Lower lobe of right lung (tissue), 2 donors: ENCODE data around the gene PDE4B. TPM values are rescaled to one million over a fixed set of nuclear protein-coding genes. Genes with fewer than 3 reads are reported as not detected.
A peak's percentile ranks its signal among the peaks of the same experiment; 100 is the strongest.

Source experiments
- ATAC-seq, 2 donors: fragments of 200-7000 bp; cut with Tn5 transposase; one replicate each; pipeline ENCODE4 v1.9.1; 2020 to 2022; ENCODE audit warnings: mild to moderate bottlenecking in 2 of 2, moderate library complexity in 2 of 2
- DNase-seq: peaks from one replicate; pipeline ENCODE4 v3.0.0-alpha.2; 2020
- H3K27ac ChIP-seq: fragments of 200-600 bp; one replicate; pipeline ENCODE4 v1.8.0; 2022
- H3K27me3 ChIP-seq: fragments of 200-600 bp; one replicate; pipeline ENCODE4 v1.8.0; 2022; ENCODE audit warnings: low read depth
- H3K36me3 ChIP-seq: fragments of 200-600 bp; one replicate; pipeline ENCODE4 v1.8.0; 2022; ENCODE audit warnings: mild to moderate bottlenecking
- H3K4me1 ChIP-seq: fragments of 200-600 bp; one replicate; pipeline ENCODE4 v1.8.0; 2022
- H3K4me3 ChIP-seq: fragments of 200-600 bp; one replicate; pipeline ENCODE4 v1.8.0; 2022; ENCODE audit warnings: mild to moderate bottlenecking
- H3K9me3 ChIP-seq: fragments of 200-600 bp; one replicate; pipeline ENCODE4 v1.8.0; 2022
- CTCF ChIP-seq: fragments of 200-600 bp; IDR thresholded peaks from one replicate; pipeline ENCODE4 v1.8.0; 2022; ENCODE audit warnings: antibody characterized with exemption, mild to moderate bottlenecking
- intact Hi-C: fragments of 100-400 bp; cut with DNase I; formaldehyde crosslinking; loops from one replicate; pipeline ENCODE4 v1.11.0; 2022
- total RNA-seq: library from RNA; stranded (reverse); fragmentation: NEBNext Ultra II Directional; extraction: Animal tissue kit (Norgen Biotek cat#: 25700); gene quantifications from one replicate; pipeline ENCODE4 v1.2.1, GENCODE V29; 2021
- donor health status: DM: no; HTN: yes; CAD: no; lungs with severe emphysema.

Gene PDE4B
- total RNA-seq, 1 donor from 2014 or later = 26.9 TPM

- H3K9me3 ChIP-seq = no peaks in the 10 kb centered on the region
- DNase-seq (peak; percentile 52), ATAC-seq (peak; percentile 39 to 76)
- intact Hi-C loops = no loop called here
- no peak for TF ChIP-seq CTCF
- no peak overlapping the region for H3K4me3 ChIP-seq
- H3K36me3 ChIP-seq = no peaks in the 10 kb centered on the region
- no peaks in the 10 kb centered on the region for H3K27me3 ChIP-seq
- H3K4me1 ChIP-seq = no peaks in the 10 kb centered on the region
- H3K27ac ChIP-seq = no peak overlapping the region
Measured at GRCh38 chr1:65939636-65940035, 146.9 kb downstream of the PDE4B start.

GRCh38 chr1:65940126-65940525 is 147.4 kb downstream of the PDE4B start:
- no peaks in the 10 kb centered on the region for H3K4me1 ChIP-seq
- no peak overlapping the region for H3K4me3 ChIP-seq
- DNase-seq (no peak), ATAC-seq (peak in 1 of 2 donors; percentile 51)
- no peaks in the 10 kb centered on the region for H3K27me3 ChIP-seq
- intact Hi-C loops = no loop called here
- no peaks in the 10 kb centered on the region for H3K36me3 ChIP-seq
- no peak for TF ChIP-seq CTCF
- no peaks in the 10 kb centered on the region for H3K9me3 ChIP-seq
- no peak overlapping the region for H3K27ac ChIP-seq

- no peak overlapping the region for H3K27ac ChIP-seq
- H3K4me3 ChIP-seq = no peak overlapping the region
Measured at GRCh38 chr1:65942476-65942875, 149.8 kb downstream of the PDE4B start.

GRCh38 chr1:65946376-65946775 is 153.7 kb downstream of the PDE4B start:
- H3K4me1 ChIP-seq = peaks cover 17% of the 10 kb centered on the region
- H3K9me3 ChIP-seq = no peaks in the 10 kb centered on the region
- no peak overlapping the region for H3K27ac ChIP-seq
- H3K27me3 ChIP-seq = no peaks in the 10 kb centered on the region
- H3K36me3 ChIP-seq = no peaks in the 10 kb centered on the region
- no peak overlapping the region for H3K4me3 ChIP-seq
- TF ChIP-seq CTCF = no peak
- DNase-seq = no peak
- intact Hi-C loops = no loop called here
- ATAC-seq = no peak

More at GRCh38 chr1:65942476-65942875, 149.8 kb downstream of the PDE4B start:
- no peak for TF ChIP-seq CTCF
- ATAC-seq (no peak), DNase-seq (no peak)
- no peaks in the 10 kb centered on the region for H3K36me3 ChIP-seq
- intact Hi-C loops = no loop called here
- H3K27me3 ChIP-seq = no peaks in the 10 kb centered on the region
- no peaks in the 10 kb centered on the region for H3K4me1 ChIP-seq
- no peaks in the 10 kb centered on the region for H3K9me3 ChIP-seq

- Histone ChIP-seq H3K36me3 (no peaks in the 10 kb centered on the region), H3K27ac (no peak overlapping the region), H3K4me3 (no peak overlapping the region), H3K9me3 (no peaks in the 10 kb centered on the region), H3K27me3 (no peaks in the 10 kb centered on the region), H3K4me1 (peaks cover 17% of the 10 kb centered on the region)
- TF ChIP-seq CTCF = no peak
- no peak for ATAC-seq
- no peak for DNase-seq
- intact Hi-C loops = no loop called here
Measured at GRCh38 chr1:65946960-65947359, 154.3 kb downstream of the PDE4B start.
